Measurements from ENCODE around the gene SPATA2L.
A peak's percentile ranks its signal among the peaks of the same experiment; 100 is the strongest.
"Not testable (repeated sequence)": the region's sequence is repeated elsewhere in the genome, so short reads cannot be mapped to it uniquely, and the experiment has no call there.

SPATA2L gene

DNA sequence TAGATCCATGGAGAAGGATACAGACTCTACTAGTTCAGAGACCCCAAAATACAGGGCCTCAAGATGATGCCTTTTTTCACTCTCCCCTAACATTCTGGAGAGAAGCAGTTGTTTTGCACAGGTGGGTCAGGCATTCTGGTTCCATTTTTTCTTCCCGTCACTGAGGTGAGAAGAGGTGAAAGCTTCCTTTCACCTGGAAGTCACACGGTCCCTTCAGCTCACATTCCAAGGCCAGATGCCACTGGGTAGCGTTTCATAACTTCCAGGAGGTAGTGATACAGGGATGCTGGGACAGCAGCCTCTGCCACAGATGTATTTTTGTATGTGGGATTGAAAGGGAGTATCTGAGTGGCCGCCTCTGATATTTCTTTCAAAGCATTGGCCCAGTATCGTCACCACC is 13.1 kb downstream of the SPATA2L start:
- H3K27ac ChIP-seq = no peak overlapping the region
- no peak overlapping the region for H3K4me3 ChIP-seq
- no peak for DNase-seq (ENCODE audit: low spot score)

GRCh38 chr16:89687092-89687940 is 14.2 kb downstream of the SPATA2L start:
- DNase-seq (ENCODE audit: low spot score) = peak; percentile 73
- peak overlapping the region; percentile 91 for H3K4me3 ChIP-seq
- TF ChIP-seq, protein P1, sequence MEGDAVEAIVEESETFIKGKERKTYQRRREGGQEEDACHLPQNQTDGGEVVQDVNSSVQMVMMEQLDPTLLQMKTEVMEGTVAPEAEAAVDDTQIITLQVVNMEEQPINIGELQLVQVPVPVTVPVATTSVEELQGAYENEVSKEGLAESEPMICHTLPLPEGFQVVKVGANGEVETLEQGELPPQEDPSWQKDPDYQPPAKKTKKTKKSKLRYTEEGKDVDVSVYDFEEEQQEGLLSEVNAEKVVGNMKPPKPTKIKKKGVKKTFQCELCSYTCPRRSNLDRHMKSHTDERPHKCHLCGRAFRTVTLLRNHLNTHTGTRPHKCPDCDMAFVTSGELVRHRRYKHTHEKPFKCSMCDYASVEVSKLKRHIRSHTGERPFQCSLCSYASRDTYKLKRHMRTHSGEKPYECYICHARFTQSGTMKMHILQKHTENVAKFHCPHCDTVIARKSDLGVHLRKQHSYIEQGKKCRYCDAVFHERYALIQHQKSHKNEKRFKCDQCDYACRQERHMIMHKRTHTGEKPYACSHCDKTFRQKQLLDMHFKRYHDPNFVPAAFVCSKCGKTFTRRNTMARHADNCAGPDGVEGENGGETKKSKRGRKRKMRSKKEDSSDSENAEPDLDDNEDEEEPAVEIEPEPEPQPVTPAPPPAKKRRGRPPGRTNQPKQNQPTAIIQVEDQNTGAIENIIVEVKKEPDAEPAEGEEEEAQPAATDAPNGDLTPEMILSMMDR (IDR thresholded peaks at IDR 0.05) = no peak
- H3K27ac ChIP-seq = peak overlapping the region; percentile 58 to 92

More for the DNA sequence above, 13.1 kb downstream of the SPATA2L start:
- TF ChIP-seq, protein P1 (IDR thresholded peaks at IDR 0.05) = no peak

GRCh38 chr16:89686520-89687091 is 14.9 kb downstream of the SPATA2L start, which contains the start of gene CDK10:
Gene CDK10 (plus strand): TSS chr16:89686689. CDS start chr16:89686711, 22 bp downstream.
- peak within 1 kb of the TSS; percentile 91 for H3K4me3 ChIP-seq
- DNase-seq (ENCODE audit: low spot score) = peak; percentile 91
- H3K27ac ChIP-seq = peak within 1 kb of the TSS; percentile 58 to 92
- TF ChIP-seq, protein P1 (IDR thresholded peaks at IDR 0.05) = no peak

GRCh38 chr16:89685916-89686315 is 15.6 kb downstream of the SPATA2L start:
- H3K27ac ChIP-seq = no peak overlapping the region
- no peak for DNase-seq (ENCODE audit: low spot score)
- TF ChIP-seq, protein P1 (IDR thresholded peaks at IDR 0.05) = no peak
- H3K4me3 ChIP-seq = peak overlapping the region; percentile 91

GRCh38 chr16:89678258-89678657 is 23.2 kb downstream of the SPATA2L start:
- TF ChIP-seq, protein P1 (IDR thresholded peaks at IDR 0.05) = no peak
- DNase-seq (ENCODE audit: low spot score) = no peak
- no peak overlapping the region for H3K27ac ChIP-seq
- no peak overlapping the region for H3K4me3 ChIP-seq

GRCh38 chr16:89672177-89672941 is 29.1 kb downstream of the SPATA2L start:
- TF ChIP-seq, protein P1 (IDR thresholded peaks at IDR 0.05) = no peak
- Histone ChIP-seq H3K27ac (peak overlapping the region in 1 of 2 donors; percentile 28), H3K4me3 (no peak overlapping the region)
- no peak for DNase-seq (ENCODE audit: low spot score)

GRCh38 chr16:89671565-89671964 is 29.9 kb downstream of the SPATA2L start:
- not testable (repeated sequence) for DNase-seq (ENCODE audit: low spot score); H3K4me3 ChIP-seq; H3K27ac ChIP-seq
